Stimulated activated CD8-positive, alpha-beta memory T cell treated with anti-CD3 and anti-CD28 coated beads, Interleukin-12 subunit alpha, Interleukin-12 subunit beta, amount 100 ng/mL, for 4 hours (primary cell): ENCODE results near the gene FUS.

Experiments
- DNase-seq: peaks from one replicate; pipeline ENCODE4 v3.0.0-alpha.2; 2020; ENCODE audit warnings: low read depth

Gene FUS

GRCh38 chr16:31202414-31203375 lies 22.8 kb downstream of the FUS start, which contains the start of gene PYCARD:
PYCARD (minus strand) TSS chr16:31202760; CDS start chr16:31202690, 70 bp downstream.
- DNase-seq = no peak

- no peak for DNase-seq
These were observed 25.1 kb downstream of the FUS start for GRCh38 chr16:31204871-31205666.

GRCh38 chr16:31206776-31207175 lies 26.8 kb downstream of the FUS start:
- no peak for DNase-seq

DNA sequence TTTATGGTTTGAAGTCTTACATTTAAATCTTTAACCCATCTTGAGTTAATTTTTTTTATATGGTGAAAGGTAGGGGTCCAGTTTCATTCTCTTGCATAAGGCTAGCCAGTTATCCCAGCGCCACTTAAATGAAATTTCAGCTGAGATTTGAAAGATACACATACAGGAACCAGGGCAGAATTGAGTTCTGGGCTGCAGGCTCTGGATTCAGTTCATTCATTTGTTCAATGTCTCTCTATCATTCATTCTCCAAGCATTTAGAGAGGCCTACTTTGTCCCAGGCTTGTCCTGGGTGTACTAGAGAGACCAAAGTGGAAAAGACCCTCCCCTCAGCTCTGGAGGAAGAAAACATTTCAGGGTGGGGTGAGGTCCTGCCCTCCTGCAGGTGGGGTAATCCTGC lies 33.4 kb downstream of the FUS start:
- DNase-seq = no peak

- no peak for DNase-seq
These were observed 34.2 kb downstream of the FUS start, which contains the start of gene TRIM72 for GRCh38 chr16:31213877-31214707. TRIM72 (plus strand) TSS chr16:31214119; CDS start chr16:31214739, 620 bp downstream.

GRCh38 chr16:31214708-31215286 lies 34.9 kb downstream of the FUS start:
- DNase-seq = no peak

DNA sequence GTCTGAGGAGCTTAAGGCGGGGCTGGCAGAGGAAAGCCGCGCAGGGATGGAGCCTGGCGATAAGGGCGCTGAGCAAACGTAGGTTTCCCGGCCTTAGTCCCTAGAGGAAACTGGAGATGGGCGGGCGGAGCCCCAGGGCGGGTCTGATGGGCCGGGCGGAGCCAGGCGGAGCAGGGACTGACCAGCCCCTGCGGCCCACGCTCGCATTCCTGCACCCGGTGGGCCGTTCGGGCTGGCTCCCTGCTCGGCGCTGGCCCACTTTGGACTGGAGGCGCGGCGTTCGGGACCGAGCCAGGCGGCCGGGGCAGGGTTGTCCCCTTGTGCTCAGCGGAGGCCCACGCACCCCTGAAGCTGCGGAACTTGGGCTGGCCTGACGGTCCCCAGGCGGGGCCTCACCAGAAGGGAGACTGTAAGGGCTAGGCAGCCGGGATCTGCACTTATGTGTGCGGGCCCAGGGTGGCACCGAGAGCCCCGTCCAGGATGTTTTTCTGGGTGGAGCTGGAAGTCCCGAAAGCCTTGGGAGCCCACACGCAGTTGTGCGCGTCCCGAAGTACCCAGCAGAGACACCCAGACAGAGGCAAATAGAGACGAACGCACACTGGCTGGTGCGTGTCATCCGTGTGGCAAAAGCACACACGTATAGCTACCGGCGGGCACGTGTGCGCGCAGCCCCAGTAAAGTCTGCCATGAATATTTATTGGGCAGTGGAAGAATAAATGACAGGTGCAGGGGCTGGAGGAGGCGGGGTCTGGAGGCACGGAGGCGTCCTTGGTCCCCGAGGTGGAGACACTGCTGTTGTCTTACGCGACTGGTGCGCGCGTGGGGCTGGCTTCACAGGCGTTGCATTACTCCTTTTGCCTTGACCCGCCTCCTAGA lies 35.6 kb downstream of the FUS start:
- no peak for DNase-seq

- no peak for DNase-seq
These were observed 36.6 kb downstream of the FUS start, which contains the start of gene PYDC1 for GRCh38 chr16:31216422-31217135. PYDC1 (minus strand) TSS chr16:31217135; CDS start chr16:31217028, 107 bp downstream.

- DNase-seq = no peak
These were observed 37.2 kb downstream of the FUS start for GRCh38 chr16:31217136-31217530.

GRCh38 chr16:31219154-31219741 lies 39.3 kb downstream of the FUS start:
- no peak for DNase-seq

GRCh38 chr16:31221357-31222160 lies 41.6 kb downstream of the FUS start:
- DNase-seq = no peak

GRCh38 chr16:31223044-31223443 lies 43.1 kb downstream of the FUS start:
- DNase-seq = no peak

DNA sequence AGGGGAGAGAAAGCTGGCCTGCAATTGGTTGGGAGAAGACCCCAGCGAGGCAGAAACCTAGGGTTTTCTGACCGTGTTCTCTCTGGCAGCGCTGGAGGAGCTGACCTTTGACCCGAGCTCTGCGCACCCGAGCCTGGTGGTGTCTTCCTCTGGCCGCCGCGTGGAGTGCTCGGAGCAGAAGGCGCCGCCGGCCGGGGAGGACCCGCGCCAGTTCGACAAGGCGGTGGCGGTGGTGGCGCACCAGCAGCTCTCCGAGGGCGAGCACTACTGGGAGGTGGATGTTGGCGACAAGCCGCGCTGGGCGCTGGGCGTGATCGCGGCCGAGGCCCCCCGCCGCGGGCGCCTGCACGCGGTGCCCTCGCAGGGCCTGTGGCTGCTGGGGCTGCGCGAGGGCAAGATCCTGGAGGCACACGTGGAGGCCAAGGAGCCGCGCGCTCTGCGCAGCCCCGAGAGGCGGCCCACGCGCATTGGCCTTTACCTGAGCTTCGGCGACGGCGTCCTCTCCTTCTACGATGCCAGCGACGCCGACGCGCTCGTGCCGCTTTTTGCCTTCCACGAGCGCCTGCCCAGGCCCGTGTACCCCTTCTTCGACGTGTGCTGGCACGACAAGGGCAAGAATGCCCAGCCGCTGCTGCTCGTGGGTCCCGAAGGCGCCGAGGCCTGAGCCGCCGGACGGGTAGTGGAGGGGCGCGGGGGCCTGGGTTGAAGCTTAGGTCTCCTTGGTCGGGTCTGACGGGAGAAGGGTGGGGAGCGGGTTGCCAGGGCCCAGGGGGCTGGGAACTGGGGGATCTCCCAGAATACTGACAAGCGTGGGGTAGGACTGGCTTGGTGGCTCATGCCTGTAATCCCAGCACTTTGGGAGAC lies 44.4 kb downstream of the FUS start:
- no peak for DNase-seq

DNA sequence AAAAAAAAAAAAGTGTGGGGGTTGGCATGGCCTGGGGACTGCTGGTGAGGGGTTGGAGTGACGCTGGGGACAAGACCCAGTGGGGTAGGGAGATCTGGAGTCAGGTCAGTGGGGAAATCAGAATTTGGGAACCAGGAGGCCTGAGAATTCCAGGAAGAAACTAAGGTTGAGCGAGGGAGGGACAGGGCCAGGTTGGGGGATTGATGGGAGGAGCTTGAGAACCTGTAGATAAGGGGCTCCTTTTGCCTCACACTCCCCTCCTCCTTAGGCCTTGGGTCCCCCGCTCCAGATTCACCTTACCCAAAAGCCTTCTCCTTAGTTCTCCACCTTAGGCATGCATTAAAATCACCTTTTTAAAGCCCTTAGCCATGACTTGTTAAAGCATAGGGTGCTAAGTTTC lies 45.3 kb downstream of the FUS start:
- no peak for DNase-seq

GRCh38 chr16:31228206-31228605 lies 48.3 kb downstream of the FUS start:
- DNase-seq = no peak

- no peak for DNase-seq
These were observed 49.6 kb downstream of the FUS start for GRCh38 chr16:31229501-31229900.

- DNase-seq = no peak
These were observed 58.1 kb downstream of the FUS start for GRCh38 chr16:31238041-31238440.
